OCI-LY3 (cell line): ENCODE measurements around the gene MIOX.

Experiments used
- EZH2phosphoT487 ChIP-seq: fragments of 200-600 bp; shearing (Covaris generic); IDR thresholded peaks from 2 replicates; pipeline ENCODE4 v1.6.1; 2018; ENCODE audit warnings: antibody characterized with exemption, mixed run types, low read depth
- TF ChIP-seq, protein P1 (sequence below): fragments of 200-600, 300-600 bp; sonication (generic); IDR thresholded peaks from 2 replicates; pipeline ENCODE4 v1.5.1; 2014; ENCODE audit warnings: antibody characterized with exemption, low read length, low read depth

DNA sequence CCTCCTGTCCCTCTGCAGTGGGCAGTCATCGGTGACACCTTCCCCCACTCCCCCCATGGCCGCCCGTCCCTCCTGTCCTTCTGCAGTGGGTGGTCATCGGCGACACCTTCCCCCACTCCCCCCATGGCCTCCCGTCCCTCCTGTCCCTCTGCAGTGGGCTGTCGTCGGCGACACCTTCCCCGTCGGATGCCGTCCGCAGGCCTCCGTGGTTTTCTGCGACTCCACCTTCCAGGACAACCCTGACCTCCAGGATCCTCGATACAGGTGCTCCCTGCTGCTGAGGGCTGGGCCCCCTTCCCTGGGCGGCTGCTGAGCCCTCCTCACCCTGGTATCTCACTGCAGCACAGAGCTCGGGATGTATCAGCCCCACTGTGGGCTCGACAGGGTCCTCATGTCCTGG is 2.2 kb downstream of the MIOX start:
- TF ChIP-seq, protein P1, sequence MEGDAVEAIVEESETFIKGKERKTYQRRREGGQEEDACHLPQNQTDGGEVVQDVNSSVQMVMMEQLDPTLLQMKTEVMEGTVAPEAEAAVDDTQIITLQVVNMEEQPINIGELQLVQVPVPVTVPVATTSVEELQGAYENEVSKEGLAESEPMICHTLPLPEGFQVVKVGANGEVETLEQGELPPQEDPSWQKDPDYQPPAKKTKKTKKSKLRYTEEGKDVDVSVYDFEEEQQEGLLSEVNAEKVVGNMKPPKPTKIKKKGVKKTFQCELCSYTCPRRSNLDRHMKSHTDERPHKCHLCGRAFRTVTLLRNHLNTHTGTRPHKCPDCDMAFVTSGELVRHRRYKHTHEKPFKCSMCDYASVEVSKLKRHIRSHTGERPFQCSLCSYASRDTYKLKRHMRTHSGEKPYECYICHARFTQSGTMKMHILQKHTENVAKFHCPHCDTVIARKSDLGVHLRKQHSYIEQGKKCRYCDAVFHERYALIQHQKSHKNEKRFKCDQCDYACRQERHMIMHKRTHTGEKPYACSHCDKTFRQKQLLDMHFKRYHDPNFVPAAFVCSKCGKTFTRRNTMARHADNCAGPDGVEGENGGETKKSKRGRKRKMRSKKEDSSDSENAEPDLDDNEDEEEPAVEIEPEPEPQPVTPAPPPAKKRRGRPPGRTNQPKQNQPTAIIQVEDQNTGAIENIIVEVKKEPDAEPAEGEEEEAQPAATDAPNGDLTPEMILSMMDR, result no peak
- TF ChIP-seq EZH2phosphoT487, result no peak
